ENCODE results near the gene LETMD1.

Gene LETMD1

DNA sequence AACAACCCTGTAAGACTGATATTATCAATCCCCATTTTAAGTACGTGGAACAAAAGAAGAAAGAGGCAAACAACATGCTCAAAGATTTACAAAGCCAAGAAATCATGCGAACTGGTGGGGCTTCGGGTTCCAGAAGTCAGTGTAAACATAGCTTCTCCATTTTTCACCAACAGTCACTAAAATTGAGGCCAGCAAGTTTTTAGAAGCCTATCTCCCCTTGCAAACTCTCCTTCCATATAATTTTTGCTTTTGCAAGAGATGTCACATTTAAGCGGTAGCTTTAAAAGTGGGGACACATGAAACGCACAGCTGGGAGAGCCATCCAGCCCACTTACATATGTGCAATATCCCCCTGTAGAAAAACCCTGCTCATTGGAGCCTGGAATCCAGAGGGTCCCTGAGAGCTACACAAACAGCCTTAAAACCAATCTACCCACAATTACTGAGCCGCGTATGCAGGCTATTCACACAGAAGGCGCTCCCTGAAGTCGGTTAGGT, 22.7 kb upstream of the LETMD1 start:
- peaks cover 34 to 46% of the 10 kb centered on the region in 2 donors for H3K4me1 ChIP-seq (ENCODE audit: control insufficient read depth in 1 of 2, insufficient read depth in 2 of 2, low read length in 2 of 2)
- peak overlapping the region; percentile 77 to 81 for H3K4me3 ChIP-seq (ENCODE audit: low read depth in 1 of 2, low read length in 2 of 2)

DNA sequence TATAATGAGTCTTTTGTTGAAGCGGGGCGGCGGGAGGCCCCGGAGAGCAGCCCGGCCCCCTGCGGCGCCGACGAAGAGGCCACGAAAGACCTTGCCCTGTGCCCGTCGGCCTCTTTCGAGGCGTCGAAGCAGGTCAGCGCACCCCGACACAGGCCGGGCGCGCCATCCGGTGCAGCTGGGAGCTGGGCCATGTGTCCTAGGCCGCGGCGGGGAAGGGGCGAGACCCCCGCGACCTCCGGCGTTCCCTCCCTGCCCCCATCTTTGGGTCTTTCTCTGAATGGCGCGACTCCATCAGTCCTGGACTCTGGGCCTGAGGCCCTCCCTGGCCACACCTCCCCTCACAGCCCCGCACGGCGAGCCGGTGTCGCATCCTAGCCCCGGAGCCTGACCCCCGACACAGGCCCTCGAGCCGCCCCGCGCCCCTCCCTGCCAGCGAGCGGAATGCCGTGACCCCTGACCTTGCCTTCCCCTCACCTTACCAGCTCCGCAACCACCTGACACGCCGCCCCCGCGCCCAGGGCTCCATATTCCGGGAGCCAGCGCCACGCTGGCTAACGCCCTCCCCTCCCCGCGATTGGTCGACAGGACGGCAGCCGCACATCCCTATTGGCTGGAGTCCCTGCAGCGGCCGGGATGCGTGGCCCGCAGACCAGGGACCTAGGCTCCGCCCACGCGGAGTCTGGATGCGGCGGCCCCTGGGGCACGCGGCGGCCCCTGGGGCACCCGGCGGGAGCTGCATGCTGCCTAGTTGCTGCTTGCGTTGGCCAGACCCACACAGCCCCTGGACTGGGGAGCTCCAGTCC, 22.1 kb upstream of the LETMD1 start, which contains the start of gene SLC11A2:
Gene SLC11A2, minus strand, starts transcription at position 549 of the 803 bp plus-strand sequence. CDS start 15,656 bp downstream, outside the sequence.
- Histone ChIP-seq H3K27me3 (ENCODE audit: control insufficient read depth in 1 of 2, insufficient read depth in 2 of 2, low read length in 2 of 2) (no peaks in the 10 kb centered on the region), H3K9ac (ENCODE audit: low read depth in 1 of 2, low read length in 2 of 2) (peak within 1 kb of the TSS; percentile 81 to 89), H3K36me3 (ENCODE audit: control insufficient read depth in 1 of 2, insufficient read depth in 2 of 2, low read length in 2 of 2) (peaks cover 0 to under 1% of the 10 kb centered on the region in 2 donors), H3K4me1 (ENCODE audit: control insufficient read depth in 1 of 2, insufficient read depth in 2 of 2, low read length in 2 of 2) (peaks cover 34 to 46% of the 10 kb centered on the region in 2 donors), H3K27ac (ENCODE audit: low read depth, low read length) (peak within 1 kb of the TSS; percentile 93), H3K4me3 (ENCODE audit: low read depth in 1 of 2, low read length in 2 of 2) (peak within 1 kb of the TSS; percentile 77 to 81), H3K9me3 (ENCODE audit: control insufficient read depth in 1 of 2, low read length in 2 of 2) (no peaks in the 10 kb centered on the region)

More for the DNA sequence above, 22.7 kb upstream of the LETMD1 start:
- peak overlapping the region; percentile 81 to 89 for H3K9ac ChIP-seq (ENCODE audit: low read depth in 1 of 2, low read length in 2 of 2)
- no peaks in the 10 kb centered on the region for H3K9me3 ChIP-seq (ENCODE audit: control insufficient read depth in 1 of 2, low read length in 2 of 2)
- peak overlapping the region; percentile 93 for H3K27ac ChIP-seq (ENCODE audit: low read depth, low read length)
- no peaks in the 10 kb centered on the region for H3K27me3 ChIP-seq (ENCODE audit: control insufficient read depth in 1 of 2, insufficient read depth in 2 of 2, low read length in 2 of 2)
- peaks cover 0 to 7% of the 10 kb centered on the region in 2 donors for H3K36me3 ChIP-seq (ENCODE audit: control insufficient read depth in 1 of 2, insufficient read depth in 2 of 2, low read length in 2 of 2)

- H3K9me3 ChIP-seq (ENCODE audit: control insufficient read depth in 1 of 2, low read length in 2 of 2): no peaks in the 10 kb centered on the region
- no peak overlapping the region for H3K27ac ChIP-seq (ENCODE audit: low read depth, low read length)
- no peaks in the 10 kb centered on the region for H3K27me3 ChIP-seq (ENCODE audit: control insufficient read depth in 1 of 2, insufficient read depth in 2 of 2, low read length in 2 of 2)
- no peaks in the 10 kb centered on the region for H3K36me3 ChIP-seq (ENCODE audit: control insufficient read depth in 1 of 2, insufficient read depth in 2 of 2, low read length in 2 of 2)
- H3K4me3 ChIP-seq (ENCODE audit: low read depth in 1 of 2, low read length in 2 of 2): no peak overlapping the region
- peaks cover 32 to 39% of the 10 kb centered on the region in 2 donors for H3K4me1 ChIP-seq (ENCODE audit: control insufficient read depth in 1 of 2, insufficient read depth in 2 of 2, low read length in 2 of 2)
- no peak overlapping the region for H3K9ac ChIP-seq (ENCODE audit: low read depth in 1 of 2, low read length in 2 of 2)
Observed at GRCh38 chr12:51027342-51027835, 20.7 kb upstream of the LETMD1 start.

- Histone ChIP-seq H3K9ac (ENCODE audit: low read depth in 1 of 2, low read length in 2 of 2) (peak overlapping the region; percentile 21 to 35), H3K27me3 (ENCODE audit: control insufficient read depth in 1 of 2, insufficient read depth in 2 of 2, low read length in 2 of 2) (no peaks in the 10 kb centered on the region), H3K4me3 (ENCODE audit: low read depth in 1 of 2, low read length in 2 of 2) (peak overlapping the region; percentile 43 to 53), H3K27ac (ENCODE audit: low read depth, low read length) (peak overlapping the region; percentile 47), H3K36me3 (ENCODE audit: control insufficient read depth in 1 of 2, insufficient read depth in 2 of 2, low read length in 2 of 2) (no peaks in the 10 kb centered on the region), H3K4me1 (ENCODE audit: control insufficient read depth in 1 of 2, insufficient read depth in 2 of 2, low read length in 2 of 2) (peaks cover 27 to 33% of the 10 kb centered on the region in 2 donors), H3K9me3 (ENCODE audit: control insufficient read depth in 1 of 2, low read length in 2 of 2) (no peaks in the 10 kb centered on the region)
Observed at GRCh38 chr12:51028126-51028812, 19.9 kb upstream of the LETMD1 start.

DNA sequence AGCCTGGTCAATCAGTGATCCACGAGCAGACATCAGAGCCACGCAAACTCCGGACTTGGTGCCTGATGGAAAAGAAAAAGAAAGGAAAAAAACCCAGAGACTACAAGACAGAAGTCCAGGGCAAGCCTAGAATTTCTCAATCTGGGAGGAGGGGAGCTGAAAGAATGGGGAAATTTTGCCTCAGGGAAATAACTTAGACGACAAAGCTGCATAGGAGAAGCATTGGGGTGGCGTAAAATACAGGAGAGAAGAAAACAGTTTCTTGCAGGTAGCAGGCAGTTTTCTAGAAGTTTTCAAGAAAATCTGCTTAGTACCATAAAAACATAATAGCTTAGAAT, 19.3 kb upstream of the LETMD1 start:
- Histone ChIP-seq H3K4me3 (ENCODE audit: low read depth in 1 of 2, low read length in 2 of 2) (peak overlapping the region; percentile 43 to 53), H3K9me3 (ENCODE audit: control insufficient read depth in 1 of 2, low read length in 2 of 2) (no peaks in the 10 kb centered on the region), H3K27ac (ENCODE audit: low read depth, low read length) (peak overlapping the region; percentile 47), H3K9ac (ENCODE audit: low read depth in 1 of 2, low read length in 2 of 2) (peak overlapping the region; percentile 21 to 35), H3K4me1 (ENCODE audit: control insufficient read depth in 1 of 2, insufficient read depth in 2 of 2, low read length in 2 of 2) (peaks cover 23 to 28% of the 10 kb centered on the region in 2 donors), H3K36me3 (ENCODE audit: control insufficient read depth in 1 of 2, insufficient read depth in 2 of 2, low read length in 2 of 2) (no peaks in the 10 kb centered on the region), H3K27me3 (ENCODE audit: control insufficient read depth in 1 of 2, insufficient read depth in 2 of 2, low read length in 2 of 2) (no peaks in the 10 kb centered on the region)

DNA sequence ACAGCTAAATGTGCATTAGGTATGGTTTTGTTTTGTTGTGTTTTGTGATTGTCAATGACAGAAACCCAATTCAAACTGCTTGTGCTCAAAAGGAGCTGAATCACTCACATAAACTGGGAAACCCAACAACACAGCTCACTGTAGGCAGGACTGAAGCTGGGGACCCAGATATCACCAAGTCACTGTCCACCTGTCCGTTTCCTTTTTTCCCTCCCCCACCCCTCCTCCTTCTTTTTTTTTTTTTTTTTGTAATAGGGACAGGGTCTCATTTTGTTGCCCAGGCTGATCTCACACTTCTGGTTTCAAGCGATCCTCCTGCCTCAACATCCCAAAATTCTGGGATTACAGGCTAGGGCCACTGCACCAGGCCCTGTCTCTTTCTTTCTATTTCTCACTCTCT, 15.1 kb upstream of the LETMD1 start:
- Histone ChIP-seq H3K27ac (ENCODE audit: low read depth, low read length) (no peak overlapping the region), H3K9me3 (ENCODE audit: control insufficient read depth in 1 of 2, low read length in 2 of 2) (no peaks in the 10 kb centered on the region), H3K9ac (ENCODE audit: low read depth in 1 of 2, low read length in 2 of 2) (no peak overlapping the region)

DNA sequence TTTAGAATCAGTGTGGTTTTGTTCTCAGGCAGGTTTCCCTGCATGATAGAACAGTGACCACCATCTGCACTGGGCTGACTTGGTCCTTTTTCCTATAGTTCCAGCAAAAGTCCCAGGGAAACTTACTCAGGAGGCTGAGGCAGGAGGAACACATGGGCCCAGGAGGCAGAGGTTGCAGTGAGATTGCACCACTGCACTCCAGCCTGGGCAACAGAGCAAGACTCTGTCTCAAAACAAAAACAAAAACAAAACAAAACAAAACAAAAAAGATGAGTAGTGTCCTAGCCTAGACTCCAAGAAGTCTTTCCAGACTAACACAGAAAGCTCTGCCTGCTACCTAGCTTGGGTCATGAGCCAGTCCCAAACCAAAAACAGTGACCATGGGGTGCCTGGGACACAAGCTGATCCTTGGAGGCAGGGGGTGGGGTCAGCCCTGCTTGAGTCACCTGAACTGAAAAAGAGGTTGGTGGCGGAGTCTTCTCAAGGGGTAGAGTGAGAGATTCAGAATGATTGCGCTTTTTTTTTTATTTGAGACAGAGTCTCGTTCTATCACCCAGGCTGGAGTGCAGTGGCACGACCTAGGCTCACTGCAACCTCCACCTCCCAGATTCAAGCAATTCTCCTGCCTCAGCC, 14.6 kb upstream of the LETMD1 start:
- Histone ChIP-seq H3K9me3 (ENCODE audit: control insufficient read depth in 1 of 2, low read length in 2 of 2) (no peaks in the 10 kb centered on the region), H3K4me1 (ENCODE audit: control insufficient read depth in 1 of 2, insufficient read depth in 2 of 2, low read length in 2 of 2) (peaks cover 11 to 12% of the 10 kb centered on the region in 2 donors), H3K36me3 (ENCODE audit: control insufficient read depth in 1 of 2, insufficient read depth in 2 of 2, low read length in 2 of 2) (no peaks in the 10 kb centered on the region)

More for the DNA sequence above, 15.1 kb upstream of the LETMD1 start:
- no peaks in the 10 kb centered on the region for H3K27me3 ChIP-seq (ENCODE audit: control insufficient read depth in 1 of 2, insufficient read depth in 2 of 2, low read length in 2 of 2)
- H3K4me1 ChIP-seq (ENCODE audit: control insufficient read depth in 1 of 2, insufficient read depth in 2 of 2, low read length in 2 of 2): peaks cover 12% of the 10 kb centered on the region in 2 donors
- H3K4me3 ChIP-seq (ENCODE audit: low read depth in 1 of 2, low read length in 2 of 2): no peak overlapping the region
- H3K36me3 ChIP-seq (ENCODE audit: control insufficient read depth in 1 of 2, insufficient read depth in 2 of 2, low read length in 2 of 2): no peaks in the 10 kb centered on the region

GRCh38 chr12:51036279-51036678, 11.8 kb upstream of the LETMD1 start:
- Histone ChIP-seq H3K36me3 (ENCODE audit: control insufficient read depth in 1 of 2, insufficient read depth in 2 of 2, low read length in 2 of 2) (no peaks in the 10 kb centered on the region), H3K4me3 (ENCODE audit: low read depth in 1 of 2, low read length in 2 of 2) (no peak overlapping the region), H3K4me1 (ENCODE audit: control insufficient read depth in 1 of 2, insufficient read depth in 2 of 2, low read length in 2 of 2) (peaks cover 4 to 5% of the 10 kb centered on the region in 2 donors), H3K27me3 (ENCODE audit: control insufficient read depth in 1 of 2, insufficient read depth in 2 of 2, low read length in 2 of 2) (no peaks in the 10 kb centered on the region), H3K9ac (ENCODE audit: low read depth in 1 of 2, low read length in 2 of 2) (no peak overlapping the region), H3K27ac (ENCODE audit: low read depth, low read length) (no peak overlapping the region), H3K9me3 (ENCODE audit: control insufficient read depth in 1 of 2, low read length in 2 of 2) (no peaks in the 10 kb centered on the region)

More for the DNA sequence above, 14.6 kb upstream of the LETMD1 start:
- no peak overlapping the region for H3K27ac ChIP-seq (ENCODE audit: low read depth, low read length)
- H3K27me3 ChIP-seq (ENCODE audit: control insufficient read depth in 1 of 2, insufficient read depth in 2 of 2, low read length in 2 of 2): no peaks in the 10 kb centered on the region
- no peak overlapping the region for H3K4me3 ChIP-seq (ENCODE audit: low read depth in 1 of 2, low read length in 2 of 2)
- no peak overlapping the region for H3K9ac ChIP-seq (ENCODE audit: low read depth in 1 of 2, low read length in 2 of 2)

DNA sequence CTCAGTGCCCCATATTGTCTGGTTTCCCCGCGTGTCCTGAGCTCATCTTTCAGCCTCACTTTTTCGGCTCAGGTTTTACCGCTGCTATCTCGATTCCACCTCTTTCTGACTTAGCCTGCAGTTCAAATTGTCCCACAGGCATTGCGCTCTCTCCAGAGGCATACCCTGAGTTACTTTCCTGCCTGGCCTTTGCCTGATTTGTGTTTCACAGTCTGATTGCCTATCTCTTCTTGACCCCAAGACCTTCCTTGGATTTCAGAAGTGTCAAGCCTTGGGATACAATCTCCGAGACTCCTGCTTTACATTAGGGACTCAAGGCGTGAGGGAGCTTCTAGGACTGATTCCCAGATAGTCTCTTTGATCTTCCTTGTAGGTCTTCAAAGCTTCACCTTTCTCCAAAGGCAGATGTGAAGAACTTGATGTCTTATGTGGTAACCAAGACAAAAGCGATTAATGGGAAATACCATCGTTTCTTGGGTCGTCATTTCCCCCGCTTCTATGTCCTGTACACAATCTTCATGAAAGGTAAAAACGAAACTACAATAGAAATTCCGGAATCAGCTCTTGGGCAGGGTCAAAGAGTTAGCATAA, 629 bp downstream of the LETMD1 start:
- no peaks in the 10 kb centered on the region for H3K27me3 ChIP-seq (ENCODE audit: control insufficient read depth in 1 of 2, insufficient read depth in 2 of 2, low read length in 2 of 2)
- H3K4me3 ChIP-seq (ENCODE audit: low read depth in 1 of 2, low read length in 2 of 2): peak overlapping the region; percentile 85 to 92
- peak overlapping the region; percentile 85 for H3K27ac ChIP-seq (ENCODE audit: low read depth, low read length)
- peak overlapping the region; percentile 84 to 95 for H3K9ac ChIP-seq (ENCODE audit: low read depth in 1 of 2, low read length in 2 of 2)
- peaks cover 6 to 18% of the 10 kb centered on the region in 2 donors for H3K36me3 ChIP-seq (ENCODE audit: control insufficient read depth in 1 of 2, insufficient read depth in 2 of 2, low read length in 2 of 2)
- H3K9me3 ChIP-seq (ENCODE audit: control insufficient read depth in 1 of 2, low read length in 2 of 2): no peaks in the 10 kb centered on the region
- H3K4me1 ChIP-seq (ENCODE audit: control insufficient read depth in 1 of 2, insufficient read depth in 2 of 2, low read length in 2 of 2): peaks cover 15 to 23% of the 10 kb centered on the region in 2 donors
